Measurements from ENCODE around the gene PARN.

DNA sequence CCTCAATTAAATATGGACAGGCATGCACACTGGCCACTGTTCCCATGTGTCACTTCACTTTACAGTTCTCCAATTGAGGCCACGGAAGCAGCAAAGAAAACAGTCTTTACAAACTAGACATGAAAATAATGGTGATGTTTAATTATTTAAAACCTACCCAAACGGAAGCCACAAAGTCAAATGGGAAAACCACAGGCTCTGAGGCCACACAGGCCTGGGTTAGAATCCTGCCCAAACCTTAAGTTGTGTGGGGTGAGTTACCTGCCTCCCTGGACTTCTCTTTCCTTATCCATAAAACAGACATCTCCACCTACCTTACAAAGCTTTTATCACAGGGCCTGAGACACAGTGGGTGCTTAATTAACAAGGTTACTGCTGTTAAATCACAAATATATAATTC, 137.4 kb downstream of the PARN start:
- TF ChIP-seq EZH2 (IDR thresholded peaks at IDR 0.05): no peak
- no peak for TF ChIP-seq POLR2AphosphoS5 (IDR thresholded peaks at IDR 0.05; ENCODE audit: borderline replicate concordance, low read depth, low read length)
